ENCODE results near the gene MYO3B.

GRCh38 chr2:170696948-170697347, 519.0 kb downstream of the MYO3B start:
- no peak for TF ChIP-seq CTCF (conservative IDR thresholded peaks at IDR 0.05; ENCODE audit: low read length)
- no peak for TF ChIP-seq EZH2phosphoT487 (IDR thresholded peaks at IDR 0.05; ENCODE audit: borderline replicate concordance, low read depth, low read length)
